H9 (cell line): ENCODE data around the gene SCUBE1. TPM values are rescaled to one million over a fixed set of nuclear protein-coding genes. Genes with fewer than 3 reads are reported as not detected.

Source experiments
- DNase-seq: peaks from one replicate; pipeline ENCODE4 v3.0.0-alpha.2; 2017
- H2AFZ ChIP-seq: one replicate; pipeline ENCODE4 v1.6.1; 2013; ENCODE audit warnings: mild to moderate bottlenecking, low read length, control low read depth, moderate library complexity
- H2AK5ac ChIP-seq: 2 replicates; pipeline ENCODE4 v1.6.1; 2013; ENCODE audit warnings: low read length, control low read depth, mixed read lengths; ENCODE audit not compliant: insufficient read length
- H2BK120ac ChIP-seq: one replicate; pipeline ENCODE4 v1.6.1; 2013; ENCODE audit warnings: low read depth, mild to moderate bottlenecking, low read length, control low read depth, inconsistent platforms; ENCODE audit not compliant: poor library complexity, severe bottlenecking
- H2BK12ac ChIP-seq: 2 replicates; pipeline ENCODE4 v1.6.1; 2013; ENCODE audit warnings: low read length, control low read depth, mixed read lengths, low read depth; ENCODE audit not compliant: insufficient read length
- H2BK15ac ChIP-seq: 2 replicates; pipeline ENCODE4 v1.6.1; 2013; ENCODE audit warnings: low read depth, low read length, control low read depth
- H2BK20ac ChIP-seq: one replicate; pipeline ENCODE4 v1.6.1; 2013; ENCODE audit warnings: low read depth, mild to moderate bottlenecking, low read length, control low read depth, inconsistent platforms; ENCODE audit not compliant: poor library complexity, severe bottlenecking
- H2BK5ac ChIP-seq: 2 replicates; pipeline ENCODE4 v1.6.1; 2013; ENCODE audit warnings: low read length, control low read depth, mixed read lengths; ENCODE audit not compliant: insufficient read length
- H3K14ac ChIP-seq: 2 replicates; pipeline ENCODE4 v1.6.1; 2013; ENCODE audit warnings: low read length, control low read depth; ENCODE audit not compliant: insufficient read depth
- H3K18ac ChIP-seq: 2 replicates; pipeline ENCODE4 v1.6.1; 2013; ENCODE audit warnings: low read depth, mild to moderate bottlenecking, mixed read lengths, low read length, control low read depth; ENCODE audit not compliant: insufficient read length
- H3K23ac ChIP-seq: 2 replicates; pipeline ENCODE4 v1.6.1; 2013; ENCODE audit warnings: low read length, control low read depth, mixed read lengths, low read depth; ENCODE audit not compliant: insufficient read length
- H3K23me2 ChIP-seq: 2 replicates; pipeline ENCODE4 v1.6.1; 2013; ENCODE audit warnings: low read depth, mild to moderate bottlenecking, mixed read lengths, low read length, control low read depth; ENCODE audit not compliant: insufficient read length, poor library complexity, severe bottlenecking
- H3K27ac ChIP-seq: 2 replicates; pipeline ENCODE4 v1.5.1; 2013; ENCODE audit warnings: low read length, control low read depth, mixed read lengths, low read depth; ENCODE audit not compliant: insufficient read length
- H3K27me3 ChIP-seq: 2 replicates; pipeline ENCODE4 v1.6.1; 2013; ENCODE audit warnings: low read length, control low read depth, inconsistent platforms; ENCODE audit not compliant: insufficient read depth
- H3K4ac ChIP-seq: 2 replicates; pipeline ENCODE4 v1.6.1; 2013; ENCODE audit warnings: low read depth, mild to moderate bottlenecking, control low read depth, inconsistent platforms, low read length, moderate library complexity
- H3K4me1 ChIP-seq: 2 replicates; pipeline ENCODE4 v1.6.1; 2013; ENCODE audit warnings: low read length, control low read depth, inconsistent platforms; ENCODE audit not compliant: insufficient read depth
- H3K4me2 ChIP-seq: 2 replicates; pipeline ENCODE4 v1.6.1; 2013; ENCODE audit warnings: low read length, control low read depth, mixed read lengths; ENCODE audit not compliant: insufficient read length, insufficient read depth
- H3K56ac ChIP-seq: 2 replicates; pipeline ENCODE4 v1.6.1; 2013; ENCODE audit warnings: low read depth, mild to moderate bottlenecking, mixed read lengths, low read length, control low read depth; ENCODE audit not compliant: insufficient read length
- H3K79me1 ChIP-seq: 2 replicates; pipeline ENCODE4 v1.6.1; 2013; ENCODE audit warnings: low read depth, mild to moderate bottlenecking, moderate library complexity, low read length, control low read depth, inconsistent platforms; ENCODE audit not compliant: insufficient read depth, poor library complexity, severe bottlenecking
- H3K79me2 ChIP-seq: 2 replicates; pipeline ENCODE4 v1.6.1; 2013; ENCODE audit warnings: low read length, control low read depth, inconsistent platforms; ENCODE audit not compliant: insufficient read depth
- H3K9ac ChIP-seq: 2 replicates; pipeline ENCODE4 v1.6.1; 2013; ENCODE audit warnings: low read length, control low read depth, mixed read lengths; ENCODE audit not compliant: insufficient read length; ENCODE audit errors: extremely low read depth
- H3K9me3 ChIP-seq: one replicate; pipeline ENCODE4 v1.6.1; 2013; ENCODE audit warnings: low read depth, low read length, inconsistent platforms; ENCODE audit not compliant: control insufficient read depth
- H3T11ph ChIP-seq: one replicate; pipeline ENCODE4 v1.6.1; 2013; ENCODE audit warnings: mild to moderate bottlenecking, low read length, control low read depth, inconsistent platforms
- H4K20me1 ChIP-seq: one replicate; pipeline ENCODE4 v1.6.1; 2013; ENCODE audit not compliant: control insufficient read depth, insufficient read length, insufficient read depth
- H4K5ac ChIP-seq: 2 replicates; pipeline ENCODE4 v1.6.1; 2013; ENCODE audit warnings: low read depth, mild to moderate bottlenecking, mixed read lengths, low read length, control low read depth; ENCODE audit not compliant: insufficient read length
- H4K8ac ChIP-seq: replicated peaks from 2 replicates; pipeline ENCODE4 v1.6.1; 2013; ENCODE audit warnings: low read length, control low read depth, mixed read lengths, low read depth; ENCODE audit not compliant: insufficient read length
- H4K91ac ChIP-seq: 2 replicates; pipeline ENCODE4 v1.6.1; 2013; ENCODE audit warnings: low read depth, mild to moderate bottlenecking, moderate library complexity, mixed read lengths, low read length, control low read depth; ENCODE audit not compliant: insufficient read length
- H3K27ac Mint-ChIP-seq, 3 experiments: 2 replicates in 2 of 3; 3 replicates in 1 of 3; pipeline ENCODE4 v1.8.0; 2020 to 2021; ENCODE audit warnings: mixed read lengths in 3 of 3, mild to moderate bottlenecking in 1 of 3, moderate library complexity in 1 of 3
- H3K27me3 Mint-ChIP-seq: 2 replicates; pipeline ENCODE4 v1.8.0; 2021; ENCODE audit warnings: low read depth, mild to moderate bottlenecking, moderate library complexity, mixed read lengths
- H3K36me3 Mint-ChIP-seq, 3 experiments: 2 replicates in 2 of 3; 3 replicates in 1 of 3; pipeline ENCODE4 v1.8.0; 2020 to 2021; ENCODE audit warnings: low read depth in 3 of 3, mixed read lengths in 3 of 3; ENCODE audit not compliant: insufficient read depth in 1 of 3
- H3K4me1 Mint-ChIP-seq, 2 experiments: 2 replicates each; pipeline ENCODE4 v1.8.0; 2020; ENCODE audit warnings: mixed read lengths in 2 of 2
- H3K4me3 Mint-ChIP-seq, 2 experiments: 2 replicates in 1 of 2; 3 replicates in 1 of 2; pipeline ENCODE4 v1.8.0; 2020 to 2021; ENCODE audit warnings: mild to moderate bottlenecking in 2 of 2, mixed read lengths in 2 of 2, moderate library complexity in 1 of 2
- H3K9me3 Mint-ChIP-seq, 2 experiments: 2 replicates in 1 of 2; 3 replicates in 1 of 2; pipeline ENCODE4 v1.8.0; 2020; ENCODE audit warnings: mild to moderate bottlenecking in 2 of 2, mixed read lengths in 2 of 2, moderate library complexity in 1 of 2
- CTCF ChIP-seq: fragments of 200-600 bp; sonication (generic); conservative IDR thresholded peaks from 3 replicates; pipeline ENCODE4 v1.8.0; 2021; ENCODE audit warnings: antibody characterized with exemption, mild to moderate bottlenecking
- WGBS: extraction: QIAGEN DNeasy Blood & Tissue Kit; methylation state at CpG from one replicate; pipeline ENCODE4 v1.1.7; 2013; ENCODE audit warnings: missing lambda C conversion rate, low lambda C conversion rate, mixed read lengths; ENCODE audit not compliant: insufficient read length; ENCODE audit errors: extremely low coverage; 5-methylcytosine and 5-hydroxymethylcytosine counted together
- total RNA-seq: library from RNA; stranded (reverse); gene quantifications from 2 replicates; pipeline ENCODE4 v1.2.1, GENCODE V29; 2021

SCUBE1 gene
- total RNA-seq, 1 experiment from 2014 or later, result 1.2 TPM

GRCh38 chr22:43252319-43252718, 90.9 kb downstream of the SCUBE1 start:
- no peak for TF ChIP-seq CTCF
- no peak overlapping the region for H3K18ac ChIP-seq
- H3K27ac ChIP-seq, result no peak overlapping the region
- no peak overlapping the region for H3K9ac ChIP-seq
- no peaks in the 10 kb centered on the region for H3K23me2 ChIP-seq
- H3K9me3 Mint-ChIP-seq, result no peaks in the 10 kb centered on the region
- no peak overlapping the region for H2AK5ac ChIP-seq
- H3K27me3 ChIP-seq, result no peaks in the 10 kb centered on the region
- no peaks in the 10 kb centered on the region for H4K20me1 ChIP-seq
- H2AFZ ChIP-seq, result no peak overlapping the region
- H3T11ph ChIP-seq, result no peak overlapping the region
- no peak overlapping the region for H2BK120ac ChIP-seq
- H3K79me2 ChIP-seq, result no peaks in the 10 kb centered on the region
- WGBS, result no CpG with 5 or more reads among the region's 10 CpGs
- no peaks in the 10 kb centered on the region for H3K9me3 ChIP-seq
- H3K36me3 Mint-ChIP-seq, result no peaks in the 10 kb centered on the region; a peak in 1 of 7 replicates
- no peak overlapping the region for H2BK20ac ChIP-seq
- no peak overlapping the region for H2BK15ac ChIP-seq
- H2BK12ac ChIP-seq, result no peak overlapping the region
- H4K5ac ChIP-seq, result no peak overlapping the region
- no peaks in the 10 kb centered on the region for H3K4me1 Mint-ChIP-seq
- H3K79me1 ChIP-seq, result no peaks in the 10 kb centered on the region
- no peak overlapping the region for H2BK5ac ChIP-seq
- H3K4ac ChIP-seq, result no peak overlapping the region
- no peak for DNase-seq
- no peak overlapping the region for H3K23ac ChIP-seq
- no peak overlapping the region for H4K8ac ChIP-seq
- H4K91ac ChIP-seq, result no peak overlapping the region
- no peak overlapping the region for H3K56ac ChIP-seq
- H3K4me3 Mint-ChIP-seq, result no peak overlapping the region
- H3K27ac Mint-ChIP-seq, result no peak overlapping the region
- peaks cover 5% of the 10 kb centered on the region for H3K27me3 Mint-ChIP-seq
- no peaks in the 10 kb centered on the region for H3K4me1 ChIP-seq
- no peak overlapping the region; the same call in 1 of the 2 replicates for H3K14ac ChIP-seq
- no peak overlapping the region for H3K4me2 ChIP-seq
